IMR-90 (cell line): ENCODE data around the gene CST9L. TPM values are rescaled to one million over a fixed set of nuclear protein-coding genes. Genes with fewer than 3 reads are reported as not detected.

Experiments
- ATAC-seq: fragments of 200-7000 bp; cut with Tn5 transposase; 2 replicates; pipeline ENCODE4 v1.9.1; 2020; ENCODE audit warnings: low read depth, mild to moderate bottlenecking, moderate library complexity
- BruUV-seq: library from RNA; stranded (reverse); fragments of 400-500 nt; replicated peaks from 2 replicates; lab custom pipeline; 2021; lab: Mats Ljungman, UMichigan
- CTCF ChIA-PET: fragments of 300-600 bp; formaldehyde crosslinking; extraction: SDS; loops from one replicate; lab custom pipeline; 2021; ENCODE audit warnings: antibody characterized with exemption; lab: Yijun Ruan, JAX
- POLR2A ChIA-PET: fragments of 300-600 bp; sonication (Branson Sonifier 250); formaldehyde crosslinking; loops from one replicate; lab custom pipeline; 2022; ENCODE audit warnings: antibody characterized with exemption; ENCODE audit not compliant: unreplicated experiment; lab: Charles Lee
- DNase-seq: peaks from one replicate; pipeline ENCODE4 v3.0.0; 2013
- H2AFZ ChIP-seq: replicated peaks from 2 replicates; pipeline ENCODE3; 2013; ENCODE audit warnings: low read length, mild to moderate bottlenecking; ENCODE audit not compliant: poor library complexity
- H2AK5ac ChIP-seq: 2 replicates; pipeline ENCODE4 v1.6.1; 2013; ENCODE audit warnings: low read depth, low read length, inconsistent platforms
- H2AK9ac ChIP-seq: replicated peaks from 2 replicates; pipeline ENCODE3; 2013; ENCODE audit warnings: mild to moderate bottlenecking, low read depth, low read length, moderate library complexity; ENCODE audit not compliant: poor library complexity
- H2BK120ac ChIP-seq: 2 replicates; pipeline ENCODE4 v1.6.1; 2013; ENCODE audit warnings: low read depth, low read length, inconsistent platforms
- H2BK15ac ChIP-seq: 3 replicates; pipeline ENCODE4 v1.6.1; 2013; ENCODE audit warnings: low read depth, low read length, inconsistent platforms
- H2BK20ac ChIP-seq: 2 replicates; pipeline ENCODE4 v1.6.1; 2013; ENCODE audit warnings: low read depth, mild to moderate bottlenecking, inconsistent platforms, low read length, moderate library complexity
- H2BK5ac ChIP-seq: 2 replicates; pipeline ENCODE4 v1.6.1; 2013; ENCODE audit warnings: mild to moderate bottlenecking, low read depth, low read length, inconsistent platforms; ENCODE audit not compliant: poor library complexity, severe bottlenecking
- H3K14ac ChIP-seq: replicated peaks from 2 replicates; pipeline ENCODE4 v1.6.1; 2013; ENCODE audit warnings: low read depth, low read length, inconsistent platforms
- H3K18ac ChIP-seq: 2 replicates; pipeline ENCODE4 v1.6.1; 2013; ENCODE audit warnings: low read depth, low read length, control low read depth
- H3K23ac ChIP-seq: 2 replicates; pipeline ENCODE4 v1.6.1; 2013; ENCODE audit warnings: low read depth, low read length, inconsistent platforms
- H3K27ac ChIP-seq: 2 replicates; pipeline ENCODE4 v1.5.1; 2013; ENCODE audit warnings: mild to moderate bottlenecking, control low read depth, low read length; ENCODE audit not compliant: insufficient read depth
- H3K27me3 ChIP-seq: 2 replicates; pipeline ENCODE4 v1.6.1; 2013; ENCODE audit warnings: low read length; ENCODE audit not compliant: control insufficient read depth, insufficient read depth
- H3K36me3 ChIP-seq: 2 replicates; pipeline ENCODE4 v1.6.1; 2013; ENCODE audit warnings: low read length, mixed read lengths; ENCODE audit not compliant: control insufficient read depth, insufficient read depth
- H3K4ac ChIP-seq: 2 replicates; pipeline ENCODE4 v1.6.1; 2013; ENCODE audit warnings: low read depth, low read length, inconsistent platforms
- H3K4me1 ChIP-seq: 2 replicates; pipeline ENCODE4 v1.6.1; 2013; ENCODE audit warnings: low read length, mixed read lengths; ENCODE audit not compliant: control insufficient read depth, insufficient read depth
- H3K4me2 ChIP-seq: 2 replicates; pipeline ENCODE4 v1.6.1; 2013; ENCODE audit warnings: low read depth, mild to moderate bottlenecking, control low read depth, low read length, moderate library complexity
- H3K4me3 ChIP-seq: 2 replicates; pipeline ENCODE4 v1.5.1; 2013; ENCODE audit warnings: low read depth, mild to moderate bottlenecking, control low read depth, low read length, moderate library complexity; ENCODE audit not compliant: insufficient read depth
- H3K56ac ChIP-seq: 2 replicates; pipeline ENCODE4 v1.6.1; 2013; ENCODE audit warnings: low read length, inconsistent platforms; ENCODE audit not compliant: insufficient read depth; ENCODE audit errors: extremely low read depth
- H3K79me1 ChIP-seq, 2 experiments: 2 replicates each; pipeline ENCODE4 v1.6.1; 2013; ENCODE audit warnings: low read length in 2 of 2, inconsistent platforms in 1 of 2, low read depth in 1 of 2
- H3K9ac ChIP-seq: 2 replicates; pipeline ENCODE4 v1.6.1; 2013; ENCODE audit warnings: low read depth, low read length, control low read depth
- H3K9me1 ChIP-seq: 2 replicates; pipeline ENCODE4 v1.6.1; 2013; ENCODE audit warnings: low read length, inconsistent platforms; ENCODE audit not compliant: insufficient read depth
- H3K9me3 ChIP-seq: 2 replicates; pipeline ENCODE4 v1.6.1; 2013; ENCODE audit warnings: low read length; ENCODE audit not compliant: control insufficient read depth, insufficient read depth
- H4K20me1 ChIP-seq: 2 replicates; pipeline ENCODE4 v1.6.1; 2013; ENCODE audit warnings: low read length, inconsistent platforms; ENCODE audit not compliant: insufficient read depth
- H4K5ac ChIP-seq: 2 replicates; pipeline ENCODE4 v1.6.1; 2013; ENCODE audit warnings: mild to moderate bottlenecking, low read depth, low read length, control low read depth
- H4K8ac ChIP-seq, 2 experiments: 2 replicates each; pipeline ENCODE4 v1.6.1; 2013; ENCODE audit warnings: low read depth in 2 of 2, low read length in 2 of 2, control low read depth in 1 of 2, inconsistent platforms in 1 of 2
- H4K91ac ChIP-seq: 2 replicates; pipeline ENCODE4 v1.6.1; 2013; ENCODE audit warnings: low read depth, low read length, inconsistent platforms; ENCODE audit not compliant: insufficient read depth
- CTCF ChIP-seq: conservative IDR thresholded peaks from 2 replicates; pipeline ENCODE4 v1.5.1; 2012; ENCODE audit warnings: mild to moderate bottlenecking, low read depth, low read length, improper control_type of control experiment
- MAZ ChIP-seq: IDR thresholded peaks from 2 replicates; pipeline ENCODE4 v1.6.1; 2012; ENCODE audit warnings: low read depth, mild to moderate bottlenecking, low read length, improper control_type of control experiment, moderate library complexity, borderline replicate concordance
- RAD21 ChIP-seq: IDR thresholded peaks from 2 replicates; pipeline ENCODE4 v1.6.1; 2012; ENCODE audit warnings: low read length, improper control_type of control experiment
- RFX5 ChIP-seq: IDR thresholded peaks from 2 replicates; pipeline ENCODE4 v1.8.0; 2012; ENCODE audit warnings: low read depth, mild to moderate bottlenecking, low read length, moderate library complexity
- SMC3 ChIP-seq: fragments of 150-350 bp; IDR thresholded peaks from 2 replicates; pipeline ENCODE4 v1.6.1; 2016; ENCODE audit warnings: low read depth, mild to moderate bottlenecking, antibody characterized with exemption, low read length, moderate library complexity
- WGBS, 2 experiments: methylation state at CpG; one replicate each; pipeline versions ENCODE4 v1.1.5 to v1.1.7; 2013; ENCODE audit warnings: missing lambda C conversion rate in 2 of 2; ENCODE audit not compliant: insufficient read length in 1 of 2; ENCODE audit errors: extremely low coverage in 2 of 2; 5-methylcytosine and 5-hydroxymethylcytosine counted together
- dilution Hi-C: fragments of 300-500 bp; cut with HindIII; formaldehyde crosslinking; loops from one replicate; pipeline ENCODE4 v1.14.3; 2018; ENCODE audit warnings: low sequenced_read_pairs; ENCODE audit not compliant: unreplicated experiment
- in situ Hi-C: fragments of 300-500 bp; cut with MboI; formaldehyde crosslinking; loops from 3 replicates; pipeline ENCODE4 v1.14.3; 2019; ENCODE audit warnings: low sequenced_read_pairs, inconsistent platforms, mixed read lengths
- intact Hi-C: fragments of 100-400 bp; cut with micrococcal nuclease; formaldehyde crosslinking; loops from 2 replicates; pipeline ENCODE4 v1.10.0; 2022
- polyA plus RNA-seq, 3 experiments: library from polyadenylated mRNA; depleted of rRNA; stranded (reverse); fragments of >200 nt; gene quantifications; 2 replicates each; pipeline ENCODE4 v1.2.3, GENCODE V29; 2012; ENCODE audit warnings: low replicate concordance in 1 of 3
- total RNA-seq: library from RNA; depleted of rRNA; stranded (reverse); fragments of >200 nt; gene quantifications from 2 replicates; pipeline ENCODE4 v1.2.3, GENCODE V29; 2012

CST9L gene
- total and polyA plus RNA-seq, 2 of the 4 experiments (the other 2 are of a cell fraction): not detected

- ChIA-PET CTCF (no interaction called here), POLR2A (no interaction called here)
- H4K91ac ChIP-seq: no peak overlapping the region
- no peaks in the 10 kb centered on the region for H3K79me1 ChIP-seq
- BruUV-seq: no TSS peak
- H3K36me3 ChIP-seq: no peaks in the 10 kb centered on the region
- no peak overlapping the region for H3K4me2 ChIP-seq
- ATAC-seq (no peak), DNase-seq (no peak)
- no peak overlapping the region for H3K4me3 ChIP-seq
- no peaks in the 10 kb centered on the region for H3K9me1 ChIP-seq
- TF ChIP-seq RFX5 (no peak), MAZ (no peak), RAD21 (no peak), SMC3 (no peak), CTCF (no peak)
- in situ Hi-C loops: no loop called here
- no CpG with 5 or more reads among the region's 2 CpGs for WGBS, 2 experiments
- H3K27me3 ChIP-seq: no peaks in the 10 kb centered on the region
- H3K9ac ChIP-seq: no peak overlapping the region
- no peak overlapping the region for H2BK5ac ChIP-seq
- no peak overlapping the region for H4K8ac ChIP-seq
- H2BK120ac ChIP-seq: no peak overlapping the region
- H2BK20ac ChIP-seq: no peak overlapping the region
- intact Hi-C loops: no loop called here
- H3K18ac ChIP-seq: no peak overlapping the region
- no peak overlapping the region for H2AFZ ChIP-seq
- no peak overlapping the region for H2AK5ac ChIP-seq
- no peak overlapping the region for H3K4ac ChIP-seq
- no peaks in the 10 kb centered on the region for H3K9me3 ChIP-seq
- no peak overlapping the region for H3K23ac ChIP-seq
- no peak overlapping the region for H3K56ac ChIP-seq
- no peak overlapping the region for H3K14ac ChIP-seq
- H3K4me1 ChIP-seq: no peaks in the 10 kb centered on the region
- dilution Hi-C loops: no loop called here
- no peak overlapping the region for H2BK15ac ChIP-seq
- no peak overlapping the region for H2AK9ac ChIP-seq
- H4K5ac ChIP-seq: no peak overlapping the region
- no peaks in the 10 kb centered on the region for H4K20me1 ChIP-seq
- no peak overlapping the region for H3K27ac ChIP-seq
These were observed 31.8 kb downstream of the CST9L start for GRCh38 chr20:23536328-23536974.
